Measurements from ENCODE around the gene NUDT3. TPM values are rescaled to one million over a fixed set of nuclear protein-coding genes. Genes with fewer than 3 reads are reported as not detected.

Gene NUDT3
- total and polyA plus RNA-seq, 9 of the 15 experiments (the other 6 are each of a cell fraction or from before 2014, with no cell fraction given): 5.4 to 81.2 (median 56.4) TPM

- TF ChIP-seq NR2C2 (CRISPR knock-in tag; IDR thresholded peaks at IDR 0.05): no peak
- TF ChIP-seq NR2C2 (tag; IDR thresholded peaks at IDR 0.05): no peak
- no peak for TF ChIP-seq HIVEP1 (CRISPR knock-in tag; IDR thresholded peaks at IDR 0.05)
- no peak for TF ChIP-seq DIDO1 (tag; IDR thresholded peaks at IDR 0.05; ENCODE audit: low read depth)
- TF ChIP-seq MAFK (IDR thresholded peaks at IDR 0.05; ENCODE audit: low read length): no peak
- no peak; a peak in 1 of 4 replicates for TF ChIP-seq RCOR1 (IDR thresholded peaks at IDR 0.05; ENCODE audit: borderline replicate concordance in 1 of 2, low read depth in 2 of 2, low read length in 2 of 2)
- no peak for TF ChIP-seq ZBTB5 (IDR thresholded peaks at IDR 0.05)
- TF ChIP-seq MECOM (CRISPR knock-in tag; IDR thresholded peaks at IDR 0.05): no peak
- TF ChIP-seq ZNF707 (CRISPR knock-in tag; conservative IDR thresholded peaks at IDR 0.05): no peak
- TF ChIP-seq POLR2G (IDR thresholded peaks at IDR 0.05; ENCODE audit: low read depth, low read length): peak; percentile 91
- TF ChIP-seq CBFA2T2 (conservative IDR thresholded peaks at IDR 0.05): no peak
- no peak for TF ChIP-seq EP400 (IDR thresholded peaks at IDR 0.05)
- no peak for TF ChIP-seq ETS2 (tag; IDR thresholded peaks at IDR 0.05; ENCODE audit: borderline replicate concordance, poor library complexity, severe bottlenecking)
- TF ChIP-seq RUNX1 (IDR thresholded peaks at IDR 0.05; ENCODE audit: low read depth): no peak; the same call in 1 of the 2 replicates
- no peak for TF ChIP-seq ZNF311 (CRISPR knock-in tag; IDR thresholded peaks at IDR 0.05)
- TF ChIP-seq FOXK2 (conservative IDR thresholded peaks at IDR 0.05 in 1 of 2, IDR thresholded peaks at IDR 0.05 in 1 of 2; ENCODE audit: low read depth in 2 of 2): no peak
- no peak for TF ChIP-seq SMAD1 (IDR thresholded peaks at IDR 0.05; ENCODE audit: low read depth, low read length, partially characterized antibody)
- no peak for TF ChIP-seq ATF3 (IDR thresholded peaks at IDR 0.05)
- no peak for TF ChIP-seq ATF3 (CRISPR knock-in tag; conservative IDR thresholded peaks at IDR 0.05)
- TF ChIP-seq MITF (IDR thresholded peaks at IDR 0.05): no peak
- TF ChIP-seq NCOA6 (IDR thresholded peaks at IDR 0.05): no peak
- no peak for TF ChIP-seq FOSL1 (tag; conservative IDR thresholded peaks at IDR 0.05)
- no peak for TF ChIP-seq TGIF2 (CRISPR knock-in tag; IDR thresholded peaks at IDR 0.05)
- no peak for TF ChIP-seq ZNF766 (CRISPR knock-in tag; conservative IDR thresholded peaks at IDR 0.05)
Measured at GRCh38 chr6:34246563-34247391, 145.7 kb downstream of the NUDT3 start (continued).
